HCT116 (cell line): Measurements from ENCODE around the gene SEC22A. TPM values are rescaled to one million over a fixed set of nuclear protein-coding genes. Genes with fewer than 3 reads are reported as not detected.
A peak's percentile ranks its signal among the peaks of the same experiment; 100 is the strongest.

Experiments used
- ATAC-seq: fragments of 200-7000 bp; cut with Tn5 transposase; 2 replicates; pipeline ENCODE4 v1.9.1; 2020; ENCODE audit warnings: mild to moderate bottlenecking, moderate library complexity
- BruUV-seq: library from RNA; stranded (reverse); fragments of 400-500 nt; replicated peaks from 2 replicates; lab custom pipeline; 2021; lab: Mats Ljungman, UMichigan
- CTCF ChIA-PET: fragments of 300-600 bp; sonication (Branson Sonifier 250); formaldehyde crosslinking; loops from one replicate; lab custom pipeline; 2021; ENCODE audit warnings: antibody characterized with exemption; lab: Charles Lee
- POLR2A ChIA-PET: fragments of 300-600, 350-600 bp; sonication (Branson Sonifier 250); formaldehyde crosslinking; loops from one replicate; lab custom pipeline; 2021; ENCODE audit warnings: antibody characterized with exemption; lab: Charles Lee
- RAD21 ChIA-PET, 2 experiments: fragments of 300-600 bp; sonication (Branson Sonifier 250); formaldehyde crosslinking; loops; one replicate each; lab custom pipeline; 2023; ENCODE audit warnings: low total read pairs in 2 of 2; ENCODE audit not compliant: uncharacterized antibody in 2 of 2, unreplicated experiment in 2 of 2, low non-redundant PET in 1 of 2; lab: Charles Lee
- DNase-seq: peaks from one replicate; pipeline ENCODE4 v3.0.0-alpha.2; 2010; ENCODE audit warnings: low read depth, low spot score
- H2AFZ ChIP-seq: fragments of 200-600 bp; shearing (Covaris generic), sonication (generic); 2 replicates; pipeline ENCODE4 v1.6.1; 2017; ENCODE audit warnings: low read depth, mixed run types, mixed read lengths, antibody characterized with exemption, low read length; ENCODE audit not compliant: poor library complexity, severe bottlenecking
- H3K27ac ChIP-seq: 2 replicates; pipeline ENCODE4 v1.5.1; 2012; ENCODE audit warnings: low read depth, low read length
- H3K27me3 ChIP-seq: fragments of 200-600 bp; sonication (generic); 2 replicates; pipeline ENCODE4 v1.6.1; 2016; ENCODE audit warnings: mixed run types, low read length, mixed read lengths; ENCODE audit not compliant: insufficient read depth
- H3K36me3 ChIP-seq, 2 experiments: fragments of 200-500 bp in 1 of 2; fragments of 200-600 bp in 1 of 2; sonication (Bioruptor generic) in 1 of 2; sonication (generic) in 1 of 2; 2 replicates each; pipeline versions ENCODE4 v1.5.1 to v1.6.1; 2014 to 2016; ENCODE audit warnings: low read length in 2 of 2, inconsistent platforms in 1 of 2, mixed read lengths in 1 of 2, mixed run types in 1 of 2; ENCODE audit not compliant: insufficient read depth in 2 of 2, control insufficient read depth in 1 of 2
- H3K4me1 ChIP-seq, 2 experiments: fragments of 200-600 bp in 1 of 2; sonication (generic) in 1 of 2; 2 replicates each; pipeline versions ENCODE4 v1.5.1 to v1.6.1; 2012 to 2017; ENCODE audit warnings: low read length in 2 of 2, inconsistent platforms in 1 of 2, mild to moderate bottlenecking in 1 of 2, mixed read lengths in 1 of 2, mixed run types in 1 of 2, moderate library complexity in 1 of 2; ENCODE audit not compliant: insufficient read depth in 2 of 2, control insufficient read depth in 1 of 2
- H3K4me2 ChIP-seq: fragments of 200-600 bp; sonication (generic); 2 replicates; pipeline ENCODE4 v1.6.1; 2017; ENCODE audit warnings: mixed run types, low read length, mixed read lengths
- H3K4me3 ChIP-seq, 2 experiments: fragments of 200-600 bp in 1 of 2; sonication (generic) in 1 of 2; replicated peaks in 1 of 2; 2 replicates each; pipeline ENCODE4 v1.5.1; 2011 to 2016; ENCODE audit warnings: low read length in 2 of 2, control low read depth in 1 of 2, low read depth in 1 of 2, mild to moderate bottlenecking in 1 of 2, mixed read lengths in 1 of 2, mixed run types in 1 of 2
- H3K79me2 ChIP-seq: fragments of 200-600 bp; sonication (generic); 2 replicates; pipeline ENCODE4 v1.6.1; 2017; ENCODE audit warnings: mild to moderate bottlenecking, mixed run types, low read length, moderate library complexity, mixed read lengths; ENCODE audit not compliant: insufficient read depth
- H3K9ac ChIP-seq: fragments of 200-600 bp; sonication (generic); 2 replicates; pipeline ENCODE4 v1.6.1; 2016; ENCODE audit warnings: low read length, mixed read lengths
- H3K9me2 ChIP-seq: fragments of 200-600 bp; sonication (generic), shearing (Covaris generic); 2 replicates; pipeline ENCODE4 v1.6.1; 2017; ENCODE audit warnings: mixed run types, mild to moderate bottlenecking, moderate library complexity; ENCODE audit not compliant: insufficient read depth
- H3K9me3 ChIP-seq, 2 experiments: fragments of 200-500 bp in 1 of 2; fragments of 200-600 bp in 1 of 2; sonication (Bioruptor generic) in 1 of 2; sonication (generic) in 1 of 2; 2 replicates each; pipeline ENCODE4 v1.6.1; 2014 to 2017; ENCODE audit warnings: low read length in 2 of 2, mixed read lengths in 2 of 2, inconsistent platforms in 1 of 2, low read depth in 1 of 2, mild to moderate bottlenecking in 1 of 2, mixed run types in 1 of 2, moderate library complexity in 1 of 2; ENCODE audit not compliant: control insufficient read depth in 1 of 2, insufficient read depth in 1 of 2
- H4K20me1 ChIP-seq: fragments of 200-600 bp; sonication (generic), shearing (Covaris generic); 2 replicates; pipeline ENCODE4 v1.6.1; 2017; ENCODE audit warnings: mixed run types, mild to moderate bottlenecking, moderate library complexity; ENCODE audit not compliant: insufficient read depth
- ELF1 ChIP-seq: IDR thresholded peaks from 2 replicates; pipeline ENCODE4 v1.6.1; 2012; ENCODE audit warnings: low read depth, borderline replicate concordance
- EZH2 ChIP-seq: fragments of 200-600 bp; sonication (generic); IDR thresholded peaks from 2 replicates; pipeline ENCODE4 v1.6.1; 2017; ENCODE audit warnings: antibody characterized with exemption, mixed run types
- POLR2AphosphoS5 ChIP-seq: IDR thresholded peaks from 2 replicates; pipeline ENCODE4 v1.6.1; 2011; ENCODE audit warnings: mild to moderate bottlenecking, low read depth, low read length, moderate library complexity
- RAD21 ChIP-seq: IDR thresholded peaks from 2 replicates; pipeline ENCODE4 v1.6.1; 2012; ENCODE audit warnings: low read depth, mild to moderate bottlenecking
- SRF ChIP-seq: IDR thresholded peaks from 2 replicates; pipeline ENCODE4 v1.6.1; 2012; ENCODE audit warnings: low read depth
- intact Hi-C: fragments of 100-400 bp; cut with micrococcal nuclease; formaldehyde crosslinking; loops from 2 replicates; pipeline ENCODE4 v1.10.0; 2022
- total RNA-seq: library from RNA; stranded (reverse); gene quantifications from one replicate; pipeline ENCODE4 v1.2.1, GENCODE V29; 2021; ENCODE audit not compliant: unreplicated experiment
- TF ChIP-seq, protein P1 (sequence below): IDR thresholded peaks from 2 replicates; pipeline ENCODE4 v1.6.1; 2012; ENCODE audit warnings: low read depth
- TF ChIP-seq, protein P2 (sequence below): IDR thresholded peaks from 2 replicates; pipeline ENCODE4 v1.6.1; 2011; ENCODE audit warnings: mild to moderate bottlenecking, low read length, moderate library complexity; ENCODE audit not compliant: insufficient replicate concordance; ENCODE audit errors: extremely low read depth
- TF ChIP-seq, protein P3 (sequence below): IDR thresholded peaks from 2 replicates; pipeline ENCODE4 v1.6.1; 2012

The SEC22A gene
- total RNA-seq, 1 experiment from 2014 or later, result 10.6 TPM

DNA sequence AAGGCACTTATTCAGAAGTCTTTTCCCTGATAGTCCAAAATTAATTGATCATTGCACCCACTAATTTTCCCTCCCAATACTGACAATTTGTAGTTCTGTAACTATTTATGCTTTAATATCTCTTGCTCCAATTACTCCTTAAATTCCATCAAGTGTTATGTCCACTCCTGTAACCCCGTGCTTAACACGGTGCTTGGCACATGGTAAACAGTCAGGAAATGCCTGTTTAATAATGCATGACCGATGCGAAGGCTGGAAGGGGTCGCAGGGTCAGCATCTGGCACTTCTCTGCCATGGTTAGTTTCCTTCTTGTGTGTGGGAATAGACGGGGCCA is 553 bp upstream of the SEC22A start:
- Histone ChIP-seq H3K79me2 (peaks cover 36% of the 10 kb centered on the region), H4K20me1 (no peaks in the 10 kb centered on the region), H3K4me1 (peaks cover 9 to 15% of the 10 kb centered on the region in 2 experiments; a peak in 3 of 4 replicates), H3K9me2 (no peaks in the 10 kb centered on the region), H3K36me3 (no peaks in the 10 kb centered on the region), H2AFZ (peak overlapping the region; percentile 6), H3K9me3 (no peaks in the 10 kb centered on the region), H3K9ac (peak overlapping the region; percentile 63), H3K4me2 (peak overlapping the region; percentile 95), H3K27me3 (no peaks in the 10 kb centered on the region), H3K4me3 (peak overlapping the region; percentile 96 to 98), H3K27ac (peak overlapping the region; percentile 48)
- DNase-seq, result no peak
- intact Hi-C loops, result no loop called here
- BruUV-seq, result TSS peak; percentile 98
- ChIA-PET RAD21 (no interaction called here), POLR2A (interaction anchor here (0.8 to 1.1 kb wide), 6 partner anchors 9 to 27 kb away, joined by 3 to 4 read pairs (median 4); no protein-coding TSS in a partner anchor), CTCF (no interaction called here)
- ATAC-seq, result no peak
- TF ChIP-seq EZH2 (no peak), ELF1 (no peak), SRF (no peak; the same call in 1 of the 2 replicates), POLR2AphosphoS5 (no peak), RAD21 (no peak)
- TF ChIP-seq, protein P1, sequence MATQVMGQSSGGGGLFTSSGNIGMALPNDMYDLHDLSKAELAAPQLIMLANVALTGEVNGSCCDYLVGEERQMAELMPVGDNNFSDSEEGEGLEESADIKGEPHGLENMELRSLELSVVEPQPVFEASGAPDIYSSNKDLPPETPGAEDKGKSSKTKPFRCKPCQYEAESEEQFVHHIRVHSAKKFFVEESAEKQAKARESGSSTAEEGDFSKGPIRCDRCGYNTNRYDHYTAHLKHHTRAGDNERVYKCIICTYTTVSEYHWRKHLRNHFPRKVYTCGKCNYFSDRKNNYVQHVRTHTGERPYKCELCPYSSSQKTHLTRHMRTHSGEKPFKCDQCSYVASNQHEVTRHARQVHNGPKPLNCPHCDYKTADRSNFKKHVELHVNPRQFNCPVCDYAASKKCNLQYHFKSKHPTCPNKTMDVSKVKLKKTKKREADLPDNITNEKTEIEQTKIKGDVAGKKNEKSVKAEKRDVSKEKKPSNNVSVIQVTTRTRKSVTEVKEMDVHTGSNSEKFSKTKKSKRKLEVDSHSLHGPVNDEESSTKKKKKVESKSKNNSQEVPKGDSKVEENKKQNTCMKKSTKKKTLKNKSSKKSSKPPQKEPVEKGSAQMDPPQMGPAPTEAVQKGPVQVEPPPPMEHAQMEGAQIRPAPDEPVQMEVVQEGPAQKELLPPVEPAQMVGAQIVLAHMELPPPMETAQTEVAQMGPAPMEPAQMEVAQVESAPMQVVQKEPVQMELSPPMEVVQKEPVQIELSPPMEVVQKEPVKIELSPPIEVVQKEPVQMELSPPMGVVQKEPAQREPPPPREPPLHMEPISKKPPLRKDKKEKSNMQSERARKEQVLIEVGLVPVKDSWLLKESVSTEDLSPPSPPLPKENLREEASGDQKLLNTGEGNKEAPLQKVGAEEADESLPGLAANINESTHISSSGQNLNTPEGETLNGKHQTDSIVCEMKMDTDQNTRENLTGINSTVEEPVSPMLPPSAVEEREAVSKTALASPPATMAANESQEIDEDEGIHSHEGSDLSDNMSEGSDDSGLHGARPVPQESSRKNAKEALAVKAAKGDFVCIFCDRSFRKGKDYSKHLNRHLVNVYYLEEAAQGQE, result no peak
- TF ChIP-seq, protein P2, sequence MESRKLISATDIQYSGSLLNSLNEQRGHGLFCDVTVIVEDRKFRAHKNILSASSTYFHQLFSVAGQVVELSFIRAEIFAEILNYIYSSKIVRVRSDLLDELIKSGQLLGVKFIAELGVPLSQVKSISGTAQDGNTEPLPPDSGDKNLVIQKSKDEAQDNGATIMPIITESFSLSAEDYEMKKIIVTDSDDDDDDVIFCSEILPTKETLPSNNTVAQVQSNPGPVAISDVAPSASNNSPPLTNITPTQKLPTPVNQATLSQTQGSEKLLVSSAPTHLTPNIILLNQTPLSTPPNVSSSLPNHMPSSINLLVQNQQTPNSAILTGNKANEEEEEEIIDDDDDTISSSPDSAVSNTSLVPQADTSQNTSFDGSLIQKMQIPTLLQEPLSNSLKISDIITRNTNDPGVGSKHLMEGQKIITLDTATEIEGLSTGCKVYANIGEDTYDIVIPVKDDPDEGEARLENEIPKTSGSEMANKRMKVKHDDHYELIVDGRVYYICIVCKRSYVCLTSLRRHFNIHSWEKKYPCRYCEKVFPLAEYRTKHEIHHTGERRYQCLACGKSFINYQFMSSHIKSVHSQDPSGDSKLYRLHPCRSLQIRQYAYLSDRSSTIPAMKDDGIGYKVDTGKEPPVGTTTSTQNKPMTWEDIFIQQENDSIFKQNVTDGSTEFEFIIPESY, result no peak
- TF ChIP-seq, protein P3, sequence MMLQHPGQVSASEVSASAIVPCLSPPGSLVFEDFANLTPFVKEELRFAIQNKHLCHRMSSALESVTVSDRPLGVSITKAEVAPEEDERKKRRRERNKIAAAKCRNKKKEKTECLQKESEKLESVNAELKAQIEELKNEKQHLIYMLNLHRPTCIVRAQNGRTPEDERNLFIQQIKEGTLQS, result no peak
